Thyroid gland (tissue), 4 donors: ENCODE results near the gene CALHM2.

Experiments used
- POLR2A ChIP-seq, 2 donors: fragments of 450-650 bp; IDR thresholded peaks; one replicate each; pipeline ENCODE4 v1.6.1; 2017; ENCODE audit warnings: antibody characterized with exemption in 2 of 2, mild to moderate bottlenecking in 2 of 2, moderate library complexity in 1 of 2
- TF ChIP-seq, protein P1 (sequence below), 6 experiments: fragments of 200-600 bp in 3 of 6; fragments of 450-650 bp in 3 of 6; sonication (generic) in 3 of 6; IDR thresholded peaks; one replicate each; pipeline ENCODE4 v1.5.1; 2016 to 2019; ENCODE audit warnings: antibody characterized with exemption in 6 of 6, mild to moderate bottlenecking in 2 of 6, inconsistent platforms in 1 of 6, moderate library complexity in 1 of 6

DNA sequence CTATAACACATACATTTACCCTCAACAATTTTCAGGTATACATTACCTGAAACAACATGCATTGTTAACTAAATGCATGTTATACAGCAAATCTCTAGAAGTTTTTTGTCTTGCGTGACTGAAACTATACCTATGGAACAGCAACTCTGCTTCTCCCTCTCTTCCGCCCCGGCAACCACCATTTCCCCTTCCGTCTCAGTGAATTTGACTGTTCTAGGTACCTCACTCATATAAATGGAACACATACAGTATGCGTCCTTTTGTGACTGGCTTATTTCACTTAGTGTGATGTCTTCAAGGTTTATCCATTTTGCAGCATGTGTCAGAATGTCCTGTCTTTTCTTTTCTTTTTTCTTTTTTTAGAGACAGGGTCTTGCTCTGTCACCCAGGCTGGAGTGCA, 22.5 kb downstream of the CALHM2 start:
- TF ChIP-seq, protein P1, sequence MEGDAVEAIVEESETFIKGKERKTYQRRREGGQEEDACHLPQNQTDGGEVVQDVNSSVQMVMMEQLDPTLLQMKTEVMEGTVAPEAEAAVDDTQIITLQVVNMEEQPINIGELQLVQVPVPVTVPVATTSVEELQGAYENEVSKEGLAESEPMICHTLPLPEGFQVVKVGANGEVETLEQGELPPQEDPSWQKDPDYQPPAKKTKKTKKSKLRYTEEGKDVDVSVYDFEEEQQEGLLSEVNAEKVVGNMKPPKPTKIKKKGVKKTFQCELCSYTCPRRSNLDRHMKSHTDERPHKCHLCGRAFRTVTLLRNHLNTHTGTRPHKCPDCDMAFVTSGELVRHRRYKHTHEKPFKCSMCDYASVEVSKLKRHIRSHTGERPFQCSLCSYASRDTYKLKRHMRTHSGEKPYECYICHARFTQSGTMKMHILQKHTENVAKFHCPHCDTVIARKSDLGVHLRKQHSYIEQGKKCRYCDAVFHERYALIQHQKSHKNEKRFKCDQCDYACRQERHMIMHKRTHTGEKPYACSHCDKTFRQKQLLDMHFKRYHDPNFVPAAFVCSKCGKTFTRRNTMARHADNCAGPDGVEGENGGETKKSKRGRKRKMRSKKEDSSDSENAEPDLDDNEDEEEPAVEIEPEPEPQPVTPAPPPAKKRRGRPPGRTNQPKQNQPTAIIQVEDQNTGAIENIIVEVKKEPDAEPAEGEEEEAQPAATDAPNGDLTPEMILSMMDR (IDR thresholded peaks at IDR 0.05): no peak
- TF ChIP-seq POLR2A (IDR thresholded peaks at IDR 0.05): no peak
